HG03354 (cell line): ENCODE data around the gene WASF3.
"Not testable (repeated sequence)": the region's sequence is repeated elsewhere in the genome, so short reads cannot be mapped to it uniquely, and the experiment has no call there.

Experiments
- ATAC-seq: cut with Tn5 transposase; IDR thresholded peaks from one replicate; pipeline ENCODE4 v1.9.1; 2021; ENCODE audit warnings: mild to moderate bottlenecking; ENCODE audit not compliant: unreplicated experiment, poor library complexity, severe bottlenecking

Gene WASF3

DNA sequence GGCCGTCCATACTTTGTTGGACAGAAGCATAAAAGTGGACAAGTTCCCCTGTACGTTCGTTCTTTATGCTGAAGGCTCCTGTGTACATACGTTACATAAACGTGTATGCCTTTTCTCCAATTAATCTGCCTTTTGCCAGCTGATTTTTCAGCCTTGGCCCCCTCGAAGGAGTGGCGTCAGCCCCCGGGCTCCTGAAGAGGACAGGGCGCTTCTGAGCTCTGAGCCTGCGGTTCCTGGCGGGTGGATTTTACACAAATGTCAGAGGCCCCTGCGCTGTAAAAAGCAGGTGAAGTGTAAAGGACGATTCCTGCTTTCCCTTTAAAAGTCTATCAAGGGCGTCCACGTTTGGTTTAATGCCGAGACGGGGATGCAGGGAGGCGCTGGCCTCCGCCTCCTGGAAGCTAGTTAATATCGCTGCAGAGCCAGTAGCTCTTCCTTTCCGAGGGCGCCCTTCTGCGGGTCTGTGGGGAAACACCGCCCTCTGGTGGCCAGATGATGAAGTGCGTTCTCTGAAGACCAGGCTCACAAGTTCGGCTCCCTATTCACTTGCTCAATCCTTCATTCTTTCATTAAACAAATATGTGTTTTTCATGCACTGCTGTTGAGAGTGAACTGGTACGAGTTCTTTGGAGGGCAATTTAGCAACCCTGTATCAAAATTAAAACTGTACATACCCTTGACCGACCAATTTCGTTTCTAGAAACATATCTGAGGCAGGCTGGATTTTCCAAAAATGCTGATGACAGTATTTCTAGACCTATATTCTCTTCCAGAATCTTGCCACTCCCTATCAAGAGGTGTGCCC is 141.1 kb downstream of the WASF3 start:
- ATAC-seq: no peak

DNA sequence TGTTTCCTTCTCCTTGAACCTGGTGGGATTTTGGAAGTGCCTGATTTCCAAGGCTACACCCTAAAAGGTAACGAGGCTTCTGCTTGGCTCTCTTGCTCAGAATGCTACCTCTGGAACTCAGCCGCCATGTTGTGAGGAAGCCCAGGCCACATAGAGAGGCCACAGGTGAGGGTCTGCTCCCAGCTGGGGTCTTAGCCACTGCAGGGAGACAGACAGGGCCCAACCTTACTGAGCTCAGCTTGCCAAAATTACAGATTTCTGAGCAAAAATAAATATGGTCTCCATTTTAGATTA is 141.7 kb downstream of the WASF3 start:
- no peak for ATAC-seq

DNA sequence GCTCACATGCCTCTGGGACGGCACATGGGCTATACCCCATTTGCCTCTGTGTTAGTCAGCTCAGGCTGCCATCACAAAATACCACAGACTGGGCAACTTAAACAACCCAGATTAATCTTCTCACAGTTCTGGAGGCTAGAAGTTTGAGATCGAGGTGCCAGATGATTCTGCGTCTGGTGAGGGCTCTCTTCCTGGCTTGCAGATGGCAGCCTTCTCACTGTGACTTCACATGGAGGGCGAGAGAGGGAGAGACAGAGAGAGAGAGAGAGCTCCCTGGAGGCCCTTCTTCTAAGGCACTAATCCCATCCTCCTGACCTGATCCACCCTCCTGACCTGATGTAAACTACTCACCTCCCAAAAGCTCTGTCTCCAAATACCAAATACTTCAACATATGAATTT is 148.1 kb downstream of the WASF3 start:
- ATAC-seq: no peak

DNA sequence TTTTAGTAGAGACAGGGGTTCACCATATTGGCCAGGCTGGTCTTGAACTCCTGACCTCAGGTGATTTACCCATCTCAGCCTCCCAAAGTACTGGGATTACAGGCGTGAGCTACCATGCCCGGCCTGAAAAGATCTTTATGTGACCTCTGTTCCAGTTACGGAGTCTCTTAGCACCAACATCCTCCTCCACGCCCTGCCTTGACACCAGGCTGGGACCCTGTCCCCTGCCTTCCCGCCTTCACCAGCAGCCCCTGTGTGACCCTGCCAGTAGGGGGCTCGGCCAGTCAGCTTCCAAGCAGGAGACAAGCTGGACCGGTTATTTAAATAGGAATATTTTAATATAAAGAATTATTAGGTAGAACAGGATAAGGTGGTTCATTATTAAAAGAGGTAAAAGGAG is 148.9 kb downstream of the WASF3 start:
- no peak for ATAC-seq

DNA sequence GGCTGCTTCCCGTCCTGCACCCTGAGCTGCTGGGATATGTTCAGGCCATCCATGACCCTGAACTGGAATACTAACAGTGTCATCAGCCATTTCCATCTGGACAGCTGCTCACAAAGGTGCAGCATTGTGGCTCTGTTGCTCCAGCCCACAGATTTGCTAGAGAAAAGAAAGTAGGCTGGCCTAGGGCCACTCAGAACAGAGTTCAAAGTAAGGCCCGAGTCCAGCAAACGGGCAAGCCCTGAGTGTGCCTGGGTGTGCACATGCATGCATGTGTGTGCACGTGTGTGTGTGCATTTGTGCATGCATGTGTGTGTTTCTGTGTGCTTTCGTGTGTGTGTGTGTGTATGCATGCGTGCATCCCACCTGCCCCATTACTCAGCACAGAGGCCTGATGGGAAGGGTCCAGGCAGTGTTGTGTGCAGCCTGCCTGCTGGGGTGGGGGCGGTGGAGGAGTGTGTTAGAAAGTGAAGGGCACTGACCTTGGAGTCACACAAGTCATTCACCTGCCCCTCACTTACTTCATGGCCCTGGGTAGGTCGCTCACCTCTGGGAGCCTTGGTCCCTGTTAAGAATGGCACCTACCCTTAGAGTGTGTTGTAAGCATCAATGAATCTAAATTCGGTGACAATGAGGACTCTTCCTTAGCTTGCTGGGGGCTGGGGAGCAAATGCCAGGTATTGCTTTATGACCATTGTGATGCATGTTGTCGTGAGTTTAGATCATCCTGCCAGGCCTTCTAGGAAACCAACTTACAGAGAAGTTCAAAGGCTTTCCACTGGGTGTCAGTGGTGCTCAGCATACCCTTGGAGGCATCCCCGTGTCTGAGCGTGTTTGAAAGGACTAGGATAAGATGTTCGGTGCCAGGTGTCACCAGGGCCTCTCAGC is 149.9 kb downstream of the WASF3 start:
- no peak for ATAC-seq

DNA sequence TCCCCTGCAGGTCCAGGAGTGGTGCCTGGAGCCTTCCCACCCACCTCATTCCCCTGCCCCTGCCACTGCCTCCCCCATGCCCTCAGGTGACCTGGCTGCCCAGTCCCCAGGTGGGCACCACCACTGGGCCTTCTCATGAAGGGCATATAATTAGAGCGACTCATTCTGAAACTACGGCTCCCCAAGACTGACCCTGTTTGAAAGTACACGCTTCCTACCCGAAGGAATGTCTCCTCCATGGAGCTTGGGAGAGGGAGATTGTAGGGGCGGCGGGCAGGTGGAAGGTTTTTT is 150.5 kb downstream of the WASF3 start:
- no peak for ATAC-seq

DNA sequence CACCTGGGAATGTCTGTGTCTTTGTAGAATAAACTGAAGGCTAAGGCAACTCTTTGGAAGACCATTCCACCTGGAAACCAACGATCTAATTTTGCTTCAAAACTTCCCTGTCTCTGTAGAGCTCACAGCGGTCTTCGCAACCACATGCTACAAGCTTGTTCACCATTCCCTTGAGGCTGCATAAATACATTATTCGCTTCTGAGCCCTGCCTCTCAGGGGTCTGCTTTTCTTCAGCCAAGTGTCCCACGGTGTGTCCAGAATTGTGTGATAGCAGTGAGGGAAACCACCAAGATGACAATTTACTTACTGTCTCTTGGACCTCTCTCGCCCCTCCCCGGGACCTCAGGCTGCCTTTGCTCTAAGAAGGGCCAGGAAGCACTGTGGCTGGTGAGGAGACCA is 152.0 kb downstream of the WASF3 start:
- ATAC-seq: no peak

DNA sequence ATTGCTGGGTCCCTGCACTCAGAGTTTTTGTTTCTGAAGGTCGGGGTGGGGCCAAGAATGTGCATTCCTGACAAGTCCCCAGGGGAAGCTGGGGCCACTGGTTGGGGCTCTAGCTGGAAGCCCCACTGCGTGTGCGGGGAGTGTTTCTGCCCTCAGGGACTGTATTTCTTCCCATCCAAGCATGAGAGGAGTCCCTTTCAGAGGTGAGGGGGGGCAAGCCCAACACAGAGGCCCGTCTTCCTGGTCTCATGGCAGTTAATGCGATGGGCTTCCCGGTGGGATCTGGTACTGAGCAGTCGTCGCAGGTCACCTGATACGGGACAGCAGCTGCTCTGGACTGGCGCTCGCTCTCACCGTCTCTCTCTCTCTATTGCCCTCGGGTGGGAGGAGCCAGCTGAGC is 152.7 kb downstream of the WASF3 start:
- ATAC-seq: no peak

DNA sequence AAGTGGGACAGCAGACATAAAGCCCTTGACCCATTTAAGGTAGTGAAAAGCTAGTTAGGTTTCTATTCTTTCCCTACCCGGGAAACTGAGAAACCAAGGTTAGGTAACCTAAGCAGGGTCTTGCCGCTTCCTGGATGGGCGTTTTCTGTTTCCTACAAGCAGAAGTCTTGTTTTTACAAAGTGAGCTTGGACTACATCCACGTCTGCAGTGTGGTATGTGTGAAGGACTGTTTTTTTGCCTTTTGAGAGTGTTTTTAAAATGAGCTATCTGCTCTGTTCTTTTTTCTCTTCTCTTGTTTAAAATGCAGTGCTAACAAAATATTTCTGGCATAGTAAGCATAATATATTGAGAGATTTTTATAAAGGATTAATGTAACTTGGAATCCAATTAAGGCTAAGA is 153.7 kb downstream of the WASF3 start:
- no peak for ATAC-seq

DNA sequence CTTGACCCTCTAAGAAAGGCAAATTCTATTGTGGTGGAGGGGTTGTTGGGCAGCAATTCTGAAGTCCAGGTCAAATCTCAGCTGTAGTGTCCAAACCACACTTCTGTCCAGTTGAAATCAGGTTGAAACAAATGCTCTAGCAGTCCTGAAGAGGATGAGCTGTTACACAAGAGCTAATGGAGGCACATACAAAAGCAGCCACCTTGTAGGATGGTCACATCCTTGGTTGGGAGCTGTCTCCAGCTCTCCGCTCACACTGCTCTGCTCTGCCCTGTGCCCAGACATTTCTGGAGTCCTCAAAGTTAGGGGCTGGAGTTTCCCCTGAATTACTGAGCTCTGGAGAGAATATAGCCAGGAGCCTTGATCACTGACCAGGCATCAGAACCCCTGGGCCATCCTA is 155.9 kb downstream of the WASF3 start:
- no peak for ATAC-seq

DNA sequence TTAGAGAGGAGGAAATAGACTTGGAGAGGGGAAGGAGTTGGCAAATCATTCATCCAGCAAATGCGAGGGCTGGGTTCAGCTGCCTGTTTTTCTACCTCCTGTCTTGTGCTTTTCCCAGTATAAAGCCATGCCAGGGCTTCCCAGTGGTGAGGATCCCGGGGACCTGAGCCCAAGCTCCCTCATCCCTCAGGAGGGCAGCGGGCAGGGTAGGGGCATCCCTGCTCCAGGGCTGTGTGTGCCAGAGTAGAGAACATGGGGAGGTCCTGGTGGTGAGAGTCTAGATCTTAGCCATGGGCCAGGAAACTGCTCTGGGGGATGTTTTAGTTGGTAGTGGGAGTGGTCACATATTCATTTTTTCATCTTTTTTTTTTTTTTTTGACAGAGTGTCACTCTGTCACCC is 159.5 kb downstream of the WASF3 start:
- ATAC-seq: no peak

DNA sequence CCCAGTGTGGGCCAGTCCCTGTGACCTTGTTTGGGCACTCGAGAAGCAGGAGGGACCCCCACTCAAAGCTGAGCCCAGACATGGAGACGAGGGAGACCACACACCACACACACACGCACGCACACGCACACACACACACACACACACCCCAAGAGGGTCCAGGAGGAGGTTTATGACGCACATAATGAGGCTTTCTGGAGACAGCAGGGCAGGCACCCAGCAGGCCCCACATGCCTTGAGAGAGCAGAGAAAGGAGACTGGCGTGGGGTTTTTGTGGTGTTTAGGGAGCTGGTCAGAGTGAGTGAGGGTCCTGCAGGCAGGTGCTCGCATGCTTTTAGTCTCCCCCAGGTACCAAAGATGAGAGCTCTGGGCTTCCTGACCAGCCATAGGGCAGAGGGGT is 160.7 kb downstream of the WASF3 start:
- ATAC-seq: no peak

DNA sequence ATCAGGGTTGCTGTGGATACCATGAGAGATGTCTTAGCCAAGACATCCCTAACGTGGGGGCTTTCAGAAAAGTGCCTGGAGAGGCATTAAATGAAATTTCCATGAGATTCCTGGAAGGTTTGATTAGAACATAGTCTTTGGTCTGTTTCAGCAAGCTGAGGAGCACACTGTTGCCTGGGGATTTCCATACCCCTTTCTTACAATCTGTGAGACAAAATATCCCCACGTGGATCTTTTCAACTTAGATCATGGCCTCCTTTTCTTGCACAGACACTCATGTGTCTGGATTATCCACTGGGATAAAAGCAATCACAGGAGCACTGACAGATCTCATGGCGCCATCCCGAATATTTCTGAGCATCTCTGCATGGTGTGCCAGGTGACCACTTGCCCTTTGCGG is 161.4 kb downstream of the WASF3 start:
- ATAC-seq: no peak

DNA sequence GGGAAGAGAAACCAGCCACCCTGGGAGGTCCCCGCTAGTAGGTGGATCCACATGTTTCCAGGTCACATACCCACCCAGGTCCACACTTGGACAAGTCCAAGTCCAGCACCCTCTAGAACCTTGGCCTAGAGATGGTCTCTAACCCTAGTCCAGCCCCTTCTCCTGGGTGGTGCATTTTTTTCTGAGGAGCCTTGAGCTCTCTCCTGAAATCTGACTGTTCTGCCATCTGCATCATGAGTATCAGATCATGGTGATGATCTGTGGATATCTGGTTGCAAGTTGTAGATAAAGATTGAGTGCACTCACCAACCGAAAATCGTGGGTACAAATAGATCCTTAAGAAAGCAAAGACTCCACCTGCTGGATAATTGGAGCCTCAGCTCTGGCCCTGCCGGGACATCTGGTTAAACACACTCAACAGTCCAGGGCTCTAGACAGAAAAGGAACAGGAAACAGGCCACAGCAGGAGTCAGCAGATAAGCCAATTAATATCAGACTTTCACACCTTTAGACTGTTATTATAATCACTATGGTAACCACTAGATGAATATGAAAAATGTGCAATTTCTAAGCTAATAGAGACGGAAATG is 162.0 kb downstream of the WASF3 start:
- no peak for ATAC-seq

DNA sequence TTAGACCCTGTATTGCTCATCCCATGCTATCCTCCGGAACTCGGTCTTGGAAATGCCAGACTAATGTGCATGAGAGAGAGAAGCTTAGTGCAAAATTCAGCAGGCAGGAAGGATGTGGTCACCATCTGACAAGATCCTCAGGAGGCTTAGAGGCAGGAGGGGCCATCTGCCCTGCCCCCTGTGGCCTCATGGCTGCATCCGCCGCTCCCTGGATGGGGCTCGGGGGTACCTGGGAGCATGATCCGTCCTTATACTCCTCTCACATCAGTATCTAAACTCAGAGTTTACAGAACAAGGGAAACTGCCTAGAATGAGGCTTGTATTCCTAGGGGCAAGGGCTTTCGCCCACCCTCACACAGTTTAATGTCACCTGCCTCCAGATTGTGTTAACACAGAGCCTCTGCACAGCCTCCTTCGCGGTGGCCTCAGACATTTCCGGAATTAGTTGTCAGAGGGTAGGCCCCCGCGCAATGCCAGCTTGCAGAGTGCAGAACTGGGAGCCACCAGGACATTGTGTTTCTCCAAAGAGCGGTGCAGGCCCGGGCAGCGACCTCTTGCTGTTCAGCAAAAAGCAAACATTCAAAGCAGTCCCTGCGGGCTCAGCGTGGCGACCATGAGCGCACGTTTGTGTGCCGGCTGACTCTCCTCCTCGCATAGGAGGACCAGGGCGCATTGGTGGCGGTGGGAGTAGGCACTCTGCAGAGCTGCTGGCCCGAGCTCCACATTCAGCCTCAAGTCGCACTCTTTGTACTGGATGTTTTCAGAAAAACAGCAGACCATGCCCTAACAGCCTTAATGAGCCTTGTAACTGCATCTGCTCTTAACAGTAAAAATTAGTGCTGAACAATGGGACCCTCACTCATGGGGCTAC is 164.0 kb downstream of the WASF3 start:
- ATAC-seq: peak; percentile 69

DNA sequence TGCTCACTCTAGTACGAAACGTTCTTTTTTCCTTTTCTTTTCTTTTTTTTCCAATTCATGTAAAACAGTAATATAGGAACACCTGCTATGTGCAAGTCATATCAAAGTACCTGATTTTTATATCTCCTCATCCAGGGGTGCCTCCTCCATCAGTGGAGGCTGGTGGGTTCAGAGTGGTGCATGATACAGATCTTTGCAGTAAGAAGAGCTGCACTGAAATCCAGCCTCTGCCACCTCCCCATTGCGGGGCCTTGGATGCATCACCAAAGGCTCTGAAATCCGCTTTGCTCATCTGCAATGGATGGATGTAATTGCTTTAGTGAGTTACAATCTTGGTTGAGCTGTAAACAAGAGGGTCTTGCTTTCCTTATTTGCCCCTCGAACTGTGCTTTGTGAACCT is 164.8 kb downstream of the WASF3 start:
- no peak for ATAC-seq

DNA sequence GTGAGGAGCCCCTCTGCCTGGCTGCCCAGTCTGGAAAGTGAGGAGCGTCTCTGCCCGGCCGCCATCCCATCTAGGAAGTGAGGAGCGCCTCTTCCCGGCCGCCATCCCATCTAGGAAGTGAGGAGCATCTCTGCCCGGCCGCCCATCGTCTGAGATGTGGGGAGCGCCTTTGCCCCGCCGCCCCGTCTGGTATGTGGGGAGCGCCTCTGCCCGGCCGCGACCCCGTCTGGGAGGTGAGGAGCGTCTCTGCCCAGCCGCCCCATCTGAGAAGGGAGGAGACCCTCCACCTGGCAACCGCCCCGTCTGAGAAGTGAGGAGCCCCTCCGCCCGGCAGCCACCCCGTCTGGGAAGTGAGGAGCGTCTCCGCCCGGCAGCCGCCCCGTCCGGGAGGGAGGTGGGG is 166.1 kb downstream of the WASF3 start:
- not testable (repeated sequence) for ATAC-seq

DNA sequence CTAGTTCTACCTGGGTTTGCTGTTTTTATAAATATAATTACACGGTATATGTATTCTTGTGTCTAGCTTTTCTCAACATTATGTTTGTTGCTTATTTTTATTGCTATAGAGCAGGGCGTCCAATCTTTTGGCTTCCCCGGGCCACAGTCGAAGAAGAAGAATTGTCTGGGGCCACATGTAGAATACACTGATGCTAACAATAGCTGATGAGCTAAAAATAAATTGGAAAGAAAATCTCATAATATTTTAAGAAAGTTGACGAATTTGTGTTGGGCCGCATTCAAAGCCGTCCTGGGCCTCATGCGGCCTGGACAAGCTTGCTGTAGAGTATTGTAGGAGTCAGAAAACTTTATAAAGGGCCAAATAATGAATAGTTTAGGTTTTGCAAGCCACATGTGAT is 169.2 kb downstream of the WASF3 start:
- ATAC-seq: no peak

DNA sequence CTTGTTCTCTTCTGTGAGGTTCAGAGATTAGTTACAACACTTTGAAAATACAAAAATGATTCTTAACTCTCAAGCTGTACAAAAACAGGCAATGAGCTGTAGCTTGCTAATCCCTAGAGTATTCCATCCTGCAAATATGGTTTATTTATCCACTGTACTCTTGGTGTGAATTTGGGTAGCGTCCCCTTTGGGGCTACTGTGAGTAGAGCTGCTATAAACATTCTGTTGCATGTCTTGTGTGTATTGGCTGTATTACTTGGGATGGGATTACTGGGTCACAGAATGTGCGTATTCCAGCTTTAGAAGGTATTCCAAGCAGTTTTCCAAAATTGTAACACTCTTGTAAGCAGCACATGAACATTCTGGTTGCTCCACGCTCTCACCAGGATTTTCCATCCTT is 169.6 kb downstream of the WASF3 start:
- no peak for ATAC-seq

DNA sequence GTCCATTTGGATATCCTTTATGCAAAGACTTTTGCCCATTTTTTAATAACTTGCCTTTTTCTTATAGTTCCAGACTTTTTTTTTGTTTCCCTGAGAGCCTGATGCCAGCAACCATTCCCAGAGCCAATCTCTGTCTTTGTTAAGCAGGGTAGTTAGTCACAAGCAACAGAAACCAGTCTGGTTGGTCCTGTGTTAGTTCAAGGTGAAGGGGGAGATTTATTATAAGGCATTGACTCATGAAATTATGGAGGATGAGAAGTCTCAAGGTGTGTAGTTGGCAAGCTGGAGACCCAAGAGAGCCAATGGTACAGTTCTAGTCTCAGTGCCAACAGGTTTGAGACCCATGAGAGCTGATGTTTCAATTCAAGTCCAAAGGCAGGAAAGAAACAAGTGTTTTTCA is 170.2 kb downstream of the WASF3 start:
- ATAC-seq: no peak
